Embryonic facial prominence (tissue), 1 donor: Measurements from ENCODE around the gene ABTB1.

Experiments
- DNase-seq: peaks from one replicate; pipeline ENCODE4 v3.0.0-alpha.2; 2016; ENCODE audit errors: extremely low spot score

ABTB1 gene

DNA sequence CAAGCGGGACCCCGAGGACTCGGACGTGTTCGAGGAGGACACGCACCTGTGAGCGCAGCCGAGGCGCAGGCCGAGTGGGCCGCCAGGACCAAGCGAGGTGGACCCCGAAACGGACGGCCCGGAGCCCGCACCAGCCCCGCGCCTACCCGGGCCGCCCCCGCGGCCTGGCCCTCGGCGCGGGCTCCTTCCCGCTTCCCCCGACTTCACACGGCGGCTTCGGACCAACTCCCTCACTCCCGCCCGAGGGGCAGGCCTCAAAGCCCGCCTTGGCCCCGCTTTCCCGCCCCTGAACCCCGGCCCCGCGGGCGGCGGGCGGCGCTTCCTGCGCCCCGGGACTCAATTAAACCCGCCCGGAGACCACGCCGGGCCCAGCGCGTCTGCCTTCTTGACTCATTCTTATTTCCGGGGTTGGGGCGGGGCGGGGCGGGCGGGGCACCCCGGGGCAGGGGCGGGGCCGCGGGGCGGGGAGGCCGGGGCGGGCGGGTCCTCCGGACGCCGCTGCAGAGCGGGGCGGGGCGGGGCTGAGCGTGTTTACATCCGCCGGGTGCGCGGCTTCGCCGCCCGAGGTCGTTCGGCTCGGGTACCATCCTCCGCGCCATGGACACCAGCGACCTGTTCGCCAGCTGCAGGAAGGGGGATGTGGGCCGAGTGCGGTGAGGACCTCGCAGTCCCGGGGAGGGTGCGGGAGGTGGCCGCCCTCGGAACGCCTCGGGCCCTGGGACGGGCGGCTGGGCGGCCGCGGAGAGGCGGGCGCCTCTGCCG lies at the start of gene ABTB1:
Gene ABTB1, plus strand, starts transcription at position 524 of the 762 bp plus-strand sequence. Its CDS starts 74 bp downstream, at position 598.
- no peak for DNase-seq

- no peak for DNase-seq
These were observed 48.7 kb upstream of the ABTB1 start for GRCh38 chr3:127624063-127624462.

GRCh38 chr3:127625821-127626220 lies 46.9 kb upstream of the ABTB1 start:
- DNase-seq = no peak

GRCh38 chr3:127628426-127628787 lies 44.3 kb upstream of the ABTB1 start:
- no peak for DNase-seq

- no peak for DNase-seq
These were observed 43.8 kb upstream of the ABTB1 start, which contains the start of gene PODXL2 for GRCh38 chr3:127628788-127629466. TSS of gene PODXL2 (plus strand) at chr3:127629185. CDS start at chr3:127629220, 35 bp downstream.

DNA sequence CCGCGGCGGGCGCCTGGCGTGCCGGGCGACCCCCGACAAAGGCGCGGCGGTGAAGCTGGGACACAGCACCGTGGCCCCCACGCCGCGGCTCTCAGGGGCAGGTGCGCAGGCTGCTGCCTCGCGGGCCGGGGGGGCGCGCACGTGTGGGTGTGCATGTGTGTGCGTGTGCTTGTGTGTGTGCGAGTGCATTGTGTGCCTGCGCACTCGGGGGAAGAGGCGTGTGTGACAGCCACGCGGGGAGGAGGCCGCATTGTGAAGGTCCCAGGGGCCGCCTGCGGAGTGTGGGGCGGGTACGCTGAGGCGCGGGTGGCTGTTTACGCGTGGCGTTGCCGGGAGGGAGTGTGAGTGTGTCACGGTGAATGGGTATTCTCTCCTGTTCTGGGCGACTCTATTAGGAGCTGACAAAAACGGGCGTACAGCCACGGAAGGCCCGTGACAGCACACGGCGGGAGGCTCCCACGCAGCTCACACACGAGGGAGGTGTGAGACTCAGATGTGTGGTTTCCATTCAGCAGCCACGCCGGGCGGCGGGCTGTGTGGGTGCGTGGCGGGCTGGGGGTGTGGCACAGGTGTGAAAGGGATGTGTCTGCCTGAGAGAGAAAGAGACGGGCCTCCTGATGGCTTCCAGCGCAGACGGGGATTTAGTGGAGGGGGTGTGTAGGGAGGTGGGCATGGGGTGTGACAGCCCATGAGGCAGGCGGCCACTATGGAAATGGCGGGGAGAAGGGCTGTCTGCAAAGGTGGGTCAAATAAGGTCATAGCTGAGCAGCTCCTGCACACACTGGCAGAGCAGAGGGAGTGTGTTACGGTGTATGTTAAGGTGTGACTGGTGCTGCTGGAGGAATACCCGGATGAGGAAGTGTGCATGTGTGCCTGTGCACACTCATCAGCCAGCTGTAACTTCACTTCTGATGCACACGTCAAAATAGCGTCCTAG lies 43.0 kb upstream of the ABTB1 start:
- DNase-seq = no peak

DNA sequence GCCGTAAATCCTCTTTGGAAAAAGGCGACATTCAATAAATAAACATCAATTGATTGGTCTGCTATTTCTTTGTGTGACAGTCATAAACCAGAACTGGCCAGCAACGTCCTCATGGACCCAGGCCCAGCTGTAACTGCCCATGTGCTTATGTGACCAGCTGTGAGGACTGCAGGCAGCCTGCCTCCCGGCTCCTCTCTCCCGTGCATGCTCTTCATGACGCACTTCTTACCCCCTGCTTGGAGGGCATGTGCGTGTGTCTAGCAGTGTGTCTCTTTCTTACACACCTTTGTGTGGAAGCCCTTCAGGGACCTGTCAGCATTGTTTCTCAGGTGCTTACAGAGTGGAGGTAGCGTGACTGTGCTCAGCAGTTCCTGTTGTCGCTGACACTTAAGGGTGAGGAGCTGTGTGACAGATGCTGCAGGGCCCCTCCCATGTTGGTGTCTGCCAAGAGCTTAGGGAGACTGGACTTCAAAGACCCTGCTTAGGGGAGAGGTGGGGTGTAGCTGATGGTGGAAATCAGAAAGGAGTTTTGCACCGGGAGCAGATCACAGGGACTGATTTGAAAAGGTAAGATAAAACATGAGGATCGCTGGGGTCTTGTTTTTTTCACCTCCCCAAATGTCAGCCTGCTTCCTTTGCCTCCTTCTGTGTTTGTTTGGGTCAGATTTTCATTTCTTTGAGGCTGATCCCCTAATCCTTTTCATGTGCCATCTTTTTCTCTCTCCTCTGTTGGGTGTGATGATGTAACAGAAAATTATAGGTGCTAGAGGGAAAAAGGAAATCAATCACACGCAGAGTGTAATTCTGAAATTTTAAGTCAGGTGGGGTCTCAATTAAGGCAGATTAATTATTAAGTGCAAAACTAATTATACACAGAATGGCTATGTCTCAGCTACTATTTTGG lies 41.7 kb upstream of the ABTB1 start:
- DNase-seq = no peak

- peak; percentile 52 for DNase-seq
These were observed 40.5 kb upstream of the ABTB1 start for GRCh38 chr3:127632035-127632820.

- no peak for DNase-seq
These were observed 38.1 kb upstream of the ABTB1 start for GRCh38 chr3:127634653-127635052.

- no peak for DNase-seq
These were observed 35.2 kb upstream of the ABTB1 start for GRCh38 chr3:127637546-127637945.

GRCh38 chr3:127637971-127638370 lies 34.8 kb upstream of the ABTB1 start:
- DNase-seq = no peak

GRCh38 chr3:127639173-127640041 lies 33.3 kb upstream of the ABTB1 start:
- no peak for DNase-seq

GRCh38 chr3:127640042-127640355 lies 32.8 kb upstream of the ABTB1 start:
- no peak for DNase-seq

DNA sequence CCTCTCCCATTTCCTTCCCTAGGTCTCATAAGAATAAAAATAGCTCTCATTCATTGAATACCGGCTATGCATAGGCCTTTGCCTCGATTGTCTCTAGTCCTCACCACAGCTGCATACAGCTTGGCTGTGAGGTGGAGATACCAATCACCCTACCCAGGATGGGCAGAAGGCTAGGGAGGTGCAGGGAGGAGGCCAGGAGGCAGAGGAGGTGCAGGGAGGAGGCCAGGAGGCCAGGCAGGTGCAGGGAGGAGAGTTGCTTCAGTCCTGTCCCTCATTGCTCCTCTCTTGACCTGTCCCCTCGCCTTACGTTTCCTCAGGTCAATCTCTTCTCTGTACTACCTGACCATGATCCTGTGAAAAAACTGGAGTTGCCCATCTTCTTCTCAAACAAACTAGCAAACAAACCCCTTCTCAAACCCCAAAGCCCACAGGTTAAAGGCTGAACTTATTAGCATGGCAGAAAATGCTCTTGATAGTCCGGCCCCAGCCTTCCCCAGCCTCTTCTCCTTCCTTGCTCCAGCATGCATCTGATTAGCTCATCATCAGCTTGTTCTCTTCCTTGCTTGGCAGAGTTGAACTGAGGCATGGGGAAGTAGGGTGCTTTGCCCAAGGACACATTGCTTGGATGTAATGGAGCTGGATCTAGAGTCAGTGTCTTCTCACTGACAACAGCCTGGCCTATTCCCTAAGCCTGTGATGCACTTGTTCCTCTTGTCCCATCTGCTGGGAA lies 27.9 kb upstream of the ABTB1 start:
- DNase-seq = no peak

DNA sequence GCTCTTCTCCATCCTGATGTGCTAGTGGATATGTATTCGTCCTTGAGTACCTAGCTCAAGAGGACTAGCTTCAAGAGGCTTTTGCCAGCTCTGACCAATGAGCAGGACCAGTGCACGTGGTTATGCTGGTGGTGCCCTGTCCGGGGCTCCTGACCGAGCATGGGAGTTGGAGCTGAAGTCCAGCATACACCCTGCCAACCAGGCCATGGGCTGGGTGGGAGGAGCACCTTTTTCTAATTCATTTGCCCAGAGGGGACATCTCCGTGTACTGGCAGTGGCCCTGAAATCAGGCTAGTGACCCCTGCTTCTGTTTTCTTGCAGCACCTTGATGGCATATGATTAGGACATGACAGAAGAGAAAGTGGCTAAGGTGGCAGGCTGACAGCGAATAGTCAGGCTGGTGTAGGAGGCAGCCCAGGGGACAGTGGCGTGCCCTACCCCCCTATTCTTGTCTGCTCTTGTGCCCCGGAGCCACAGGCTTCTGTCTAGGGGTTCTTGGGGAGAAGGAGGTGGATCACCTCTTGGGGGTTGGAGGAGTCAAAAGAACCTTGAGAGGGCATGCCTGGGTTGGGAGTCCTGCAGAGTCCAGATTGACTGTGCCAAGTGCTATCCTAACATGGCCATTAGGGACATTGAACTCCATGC lies 27.3 kb upstream of the ABTB1 start:
- no peak for DNase-seq

- no peak for DNase-seq
These were observed 26.2 kb upstream of the ABTB1 start for GRCh38 chr3:127646501-127647046.

- no peak for DNase-seq
These were observed 25.4 kb upstream of the ABTB1 start for GRCh38 chr3:127647166-127647844.
